HCT116 (cell line): ENCODE results near the gene C1orf115. TPM values are rescaled to one million over a fixed set of nuclear protein-coding genes. Genes with fewer than 3 reads are reported as not detected.

ENCODE experiments used
- ATAC-seq: fragments of 200-7000 bp; cut with Tn5 transposase; 2 replicates; pipeline ENCODE4 v1.9.1; 2020; ENCODE audit warnings: mild to moderate bottlenecking, moderate library complexity
- BruUV-seq: library from RNA; stranded (reverse); fragments of 400-500 nt; replicated peaks from 2 replicates; lab custom pipeline; 2021; lab: Mats Ljungman, UMichigan
- CTCF ChIA-PET: fragments of 300-600 bp; sonication (Branson Sonifier 250); formaldehyde crosslinking; loops from one replicate; lab custom pipeline; 2021; ENCODE audit warnings: antibody characterized with exemption; lab: Charles Lee
- POLR2A ChIA-PET: fragments of 300-600, 350-600 bp; sonication (Branson Sonifier 250); formaldehyde crosslinking; loops from one replicate; lab custom pipeline; 2021; ENCODE audit warnings: antibody characterized with exemption; lab: Charles Lee
- RAD21 ChIA-PET, 2 experiments: fragments of 300-600 bp; sonication (Branson Sonifier 250); formaldehyde crosslinking; loops; one replicate each; lab custom pipeline; 2023; ENCODE audit warnings: low total read pairs in 2 of 2; ENCODE audit not compliant: uncharacterized antibody in 2 of 2, unreplicated experiment in 2 of 2, low non-redundant PET in 1 of 2; lab: Charles Lee
- DNase-seq: peaks from one replicate; pipeline ENCODE4 v3.0.0-alpha.2; 2010; ENCODE audit warnings: low read depth, low spot score
- H2AFZ ChIP-seq: fragments of 200-600 bp; shearing (Covaris generic), sonication (generic); 2 replicates; pipeline ENCODE4 v1.6.1; 2017; ENCODE audit warnings: low read depth, mixed run types, mixed read lengths, antibody characterized with exemption, low read length; ENCODE audit not compliant: poor library complexity, severe bottlenecking
- H3K27ac ChIP-seq: 2 replicates; pipeline ENCODE4 v1.5.1; 2012; ENCODE audit warnings: low read depth, low read length
- H3K27me3 ChIP-seq: fragments of 200-600 bp; sonication (generic); 2 replicates; pipeline ENCODE4 v1.6.1; 2016; ENCODE audit warnings: mixed run types, low read length, mixed read lengths; ENCODE audit not compliant: insufficient read depth
- H3K36me3 ChIP-seq, 2 experiments: fragments of 200-500 bp in 1 of 2; fragments of 200-600 bp in 1 of 2; sonication (Bioruptor generic) in 1 of 2; sonication (generic) in 1 of 2; 2 replicates each; pipeline versions ENCODE4 v1.5.1 to v1.6.1; 2014 to 2016; ENCODE audit warnings: low read length in 2 of 2, inconsistent platforms in 1 of 2, mixed read lengths in 1 of 2, mixed run types in 1 of 2; ENCODE audit not compliant: insufficient read depth in 2 of 2, control insufficient read depth in 1 of 2
- H3K4me1 ChIP-seq, 2 experiments: fragments of 200-600 bp in 1 of 2; sonication (generic) in 1 of 2; 2 replicates each; pipeline versions ENCODE4 v1.5.1 to v1.6.1; 2012 to 2017; ENCODE audit warnings: low read length in 2 of 2, inconsistent platforms in 1 of 2, mild to moderate bottlenecking in 1 of 2, mixed read lengths in 1 of 2, mixed run types in 1 of 2, moderate library complexity in 1 of 2; ENCODE audit not compliant: insufficient read depth in 2 of 2, control insufficient read depth in 1 of 2
- H3K4me2 ChIP-seq: fragments of 200-600 bp; sonication (generic); 2 replicates; pipeline ENCODE4 v1.6.1; 2017; ENCODE audit warnings: mixed run types, low read length, mixed read lengths
- H3K4me3 ChIP-seq, 2 experiments: fragments of 200-600 bp in 1 of 2; sonication (generic) in 1 of 2; replicated peaks in 1 of 2; 2 replicates each; pipeline ENCODE4 v1.5.1; 2011 to 2016; ENCODE audit warnings: low read length in 2 of 2, control low read depth in 1 of 2, low read depth in 1 of 2, mild to moderate bottlenecking in 1 of 2, mixed read lengths in 1 of 2, mixed run types in 1 of 2
- H3K79me2 ChIP-seq: fragments of 200-600 bp; sonication (generic); 2 replicates; pipeline ENCODE4 v1.6.1; 2017; ENCODE audit warnings: mild to moderate bottlenecking, mixed run types, low read length, moderate library complexity, mixed read lengths; ENCODE audit not compliant: insufficient read depth
- H3K9ac ChIP-seq: fragments of 200-600 bp; sonication (generic); 2 replicates; pipeline ENCODE4 v1.6.1; 2016; ENCODE audit warnings: low read length, mixed read lengths
- H3K9me2 ChIP-seq: fragments of 200-600 bp; sonication (generic), shearing (Covaris generic); 2 replicates; pipeline ENCODE4 v1.6.1; 2017; ENCODE audit warnings: mixed run types, mild to moderate bottlenecking, moderate library complexity; ENCODE audit not compliant: insufficient read depth
- H3K9me3 ChIP-seq, 2 experiments: fragments of 200-500 bp in 1 of 2; fragments of 200-600 bp in 1 of 2; sonication (Bioruptor generic) in 1 of 2; sonication (generic) in 1 of 2; 2 replicates each; pipeline ENCODE4 v1.6.1; 2014 to 2017; ENCODE audit warnings: low read length in 2 of 2, mixed read lengths in 2 of 2, inconsistent platforms in 1 of 2, low read depth in 1 of 2, mild to moderate bottlenecking in 1 of 2, mixed run types in 1 of 2, moderate library complexity in 1 of 2; ENCODE audit not compliant: control insufficient read depth in 1 of 2, insufficient read depth in 1 of 2
- H4K20me1 ChIP-seq: fragments of 200-600 bp; sonication (generic), shearing (Covaris generic); 2 replicates; pipeline ENCODE4 v1.6.1; 2017; ENCODE audit warnings: mixed run types, mild to moderate bottlenecking, moderate library complexity; ENCODE audit not compliant: insufficient read depth
- CBX3 ChIP-seq: IDR thresholded peaks from 2 replicates; pipeline ENCODE4 v1.6.1; 2012; ENCODE audit warnings: low read depth
- CEBPB ChIP-seq: IDR thresholded peaks from 2 replicates; pipeline ENCODE4 v1.6.1; 2012; ENCODE audit warnings: low read depth
- CTCF ChIP-seq, 3 experiments: fragments of 200-600 bp in 1 of 3; sonication (generic) in 1 of 3; IDR thresholded peaks in 2 of 3; conservative IDR thresholded peaks in 1 of 3; 2 replicates each; pipeline ENCODE4 v1.5.1; 2012 to 2017; ENCODE audit warnings: low read depth in 2 of 3, low read length in 2 of 3, antibody characterized with exemption in 1 of 3, borderline replicate concordance in 1 of 3, control low read depth in 1 of 3, mild to moderate bottlenecking in 1 of 3, mixed read lengths in 1 of 3, mixed run types in 1 of 3, moderate library complexity in 1 of 3; ENCODE audit not compliant: insufficient read depth in 1 of 3
- EGR1 ChIP-seq: IDR thresholded peaks from 2 replicates; pipeline ENCODE4 v1.6.1; 2012; ENCODE audit warnings: low read depth
- ELF1 ChIP-seq: IDR thresholded peaks from 2 replicates; pipeline ENCODE4 v1.6.1; 2012; ENCODE audit warnings: low read depth, borderline replicate concordance
- EZH2 ChIP-seq: fragments of 200-600 bp; sonication (generic); IDR thresholded peaks from 2 replicates; pipeline ENCODE4 v1.6.1; 2017; ENCODE audit warnings: antibody characterized with exemption, mixed run types
- FOSL1 ChIP-seq: IDR thresholded peaks from 2 replicates; pipeline ENCODE4 v1.6.1; 2012; ENCODE audit warnings: low read depth
- JUND ChIP-seq: IDR thresholded peaks from 2 replicates; pipeline ENCODE4 v1.6.1; 2012
- MAX ChIP-seq: IDR thresholded peaks from 2 replicates; pipeline ENCODE4 v1.6.1; 2012
- POLR2A ChIP-seq: IDR thresholded peaks from 2 replicates; pipeline ENCODE4 v1.7.0; 2011; ENCODE audit warnings: borderline replicate concordance; ENCODE audit not compliant: insufficient read depth, insufficient read length; ENCODE audit errors: extremely low read depth
- POLR2AphosphoS5 ChIP-seq: IDR thresholded peaks from 2 replicates; pipeline ENCODE4 v1.6.1; 2011; ENCODE audit warnings: mild to moderate bottlenecking, low read depth, low read length, moderate library complexity
- RAD21 ChIP-seq: IDR thresholded peaks from 2 replicates; pipeline ENCODE4 v1.6.1; 2012; ENCODE audit warnings: low read depth, mild to moderate bottlenecking
- REST ChIP-seq: IDR thresholded peaks from 2 replicates; pipeline ENCODE4 v1.6.1; 2012; ENCODE audit warnings: low read depth
- SIN3A ChIP-seq: IDR thresholded peaks from 2 replicates; pipeline ENCODE4 v1.6.1; 2012; ENCODE audit warnings: low read depth
- SP1 ChIP-seq: IDR thresholded peaks from 2 replicates; pipeline ENCODE4 v1.6.1; 2012; ENCODE audit warnings: low read depth
- TCF7L2 ChIP-seq: IDR thresholded peaks from 2 replicates; pipeline ENCODE4 v1.7.0; 2011; ENCODE audit warnings: borderline replicate concordance, inconsistent platforms; ENCODE audit not compliant: insufficient read depth, insufficient read length; ENCODE audit errors: extremely low read depth
- ZBTB33 ChIP-seq: IDR thresholded peaks from 2 replicates; pipeline ENCODE4 v1.6.1; 2011; ENCODE audit warnings: mild to moderate bottlenecking, low read length, moderate library complexity; ENCODE audit not compliant: insufficient replicate concordance; ENCODE audit errors: extremely low read depth
- ZFX ChIP-seq: fragments of 450-650 bp; IDR thresholded peaks from 2 replicates; pipeline ENCODE4 v1.6.1; 2017
- intact Hi-C: fragments of 100-400 bp; cut with micrococcal nuclease; formaldehyde crosslinking; loops from 2 replicates; pipeline ENCODE4 v1.10.0; 2022
- total RNA-seq: library from RNA; stranded (reverse); gene quantifications from one replicate; pipeline ENCODE4 v1.2.1, GENCODE V29; 2021; ENCODE audit not compliant: unreplicated experiment

Gene C1orf115
- total RNA-seq, 1 experiment from 2014 or later = 16.8 TPM

- POLR2A ChIA-PET = no interaction called here
- H3K4me1 ChIP-seq = no peaks in the 10 kb centered on the region; a peak in 2 of 4 replicates
- intact Hi-C loops = no loop called here
- no peak overlapping the region for H3K4me3 ChIP-seq
- H3K27me3 ChIP-seq = no peaks in the 10 kb centered on the region
- TF ChIP-seq SIN3A (no peak), CEBPB (no peak), SP1 (no peak), CTCF (IDR thresholded peaks at IDR 0.05 in 2 of 3, conservative IDR thresholded peaks at IDR 0.05 in 1 of 3; ENCODE audit: borderline replicate concordance in 1 of 3, insufficient read depth in 1 of 3, low read depth in 2 of 3, low read length in 2 of 3) (no peak), RAD21 (no peak), FOSL1 (no peak), EGR1 (no peak), MAX (no peak), POLR2AphosphoS5 (no peak), ELF1 (no peak), CBX3 (no peak), EZH2 (no peak), JUND (no peak), ZBTB33 (no peak), ZFX (no peak), REST (no peak), TCF7L2 (no peak), POLR2A (no peak)
- TF ChIP-seq, all 23 proteins: peak for 0
- ChIA-PET CTCF (interaction anchor here (1.6 kb wide), 1 partner anchor 36 kb away, joined by 6 read pairs; no protein-coding TSS in a partner anchor), RAD21 (no interaction called here)
- Histone ChIP-seq H3K4me2 (no peak overlapping the region), H3K9me3 (no peaks in the 10 kb centered on the region), H4K20me1 (no peaks in the 10 kb centered on the region), H3K9ac (no peak overlapping the region), H3K79me2 (no peaks in the 10 kb centered on the region), H3K9me2 (no peaks in the 10 kb centered on the region), H3K36me3 (peaks cover 0 to 6% of the 10 kb centered on the region in 2 experiments; a peak in 2 of 4 replicates), H2AFZ (no peak overlapping the region), H3K27ac (no peak overlapping the region)
- no peak for DNase-seq
- no TSS peak for BruUV-seq
- ATAC-seq = no peak
Measured at GRCh38 chr1:220697326-220697725, 7.2 kb downstream of the C1orf115 start.
